ENCODE data around the gene WDR70. TPM values are rescaled to one million over a fixed set of nuclear protein-coding genes. Genes with fewer than 3 reads are reported as not detected.
"Not testable (repeated sequence)": the region's sequence is repeated elsewhere in the genome, so short reads cannot be mapped to it uniquely, and the experiment has no call there.

WDR70 gene
- total RNA-seq, 1 experiment from 2014 or later, result 35.6 TPM

- H3K4me3 ChIP-seq (ENCODE audit: low read length), result no peak overlapping the region
- H4K20me1 ChIP-seq (ENCODE audit: insufficient read depth, low read depth, low read length), result 0 out of 2 replicates have a peak, but pooled peaks cover 6% of the 10 kb centered on the region
- no peaks in the 10 kb centered on the region for H3K79me2 ChIP-seq (ENCODE audit: low read length)
- H3K9me2 ChIP-seq (replicated peaks; ENCODE audit: insufficient read depth, low read length), result no peaks in the 10 kb centered on the region
- no peak for DNase-seq
- H3K4me2 ChIP-seq (ENCODE audit: low read depth, low read length, poor library complexity, severe bottlenecking), result no peak overlapping the region
- no peaks in the 10 kb centered on the region for H3K27me3 ChIP-seq (ENCODE audit: low read length)
- H3K9ac ChIP-seq (ENCODE audit: low read length), result no peak overlapping the region
- H3K27ac ChIP-seq (ENCODE audit: low read length), result no peak overlapping the region
- no peak overlapping the region for H2AFZ ChIP-seq (ENCODE audit: low read length)
- H3K36me3 ChIP-seq (ENCODE audit: insufficient read depth, low read length), result no peaks in the 10 kb centered on the region
- H3K9me3 ChIP-seq (ENCODE audit: low read length), result no peaks in the 10 kb centered on the region
- peaks cover 4% of the 10 kb centered on the region for H3K4me1 ChIP-seq (ENCODE audit: low read length)
Measured at GRCh38 chr5:37663538-37663937, 284.4 kb downstream of the WDR70 start.

GRCh38 chr5:37664551-37664950 is 285.4 kb downstream of the WDR70 start:
- Histone ChIP-seq H3K27ac (ENCODE audit: low read length) (no peak overlapping the region), H3K36me3 (ENCODE audit: insufficient read depth, low read length) (no peaks in the 10 kb centered on the region), H3K9me2 (replicated peaks; ENCODE audit: insufficient read depth, low read length) (no peaks in the 10 kb centered on the region), H3K79me2 (ENCODE audit: low read length) (no peaks in the 10 kb centered on the region), H4K20me1 (ENCODE audit: insufficient read depth, low read depth, low read length) (0 out of 2 replicates have a peak, but pooled peaks cover 6% of the 10 kb centered on the region), H3K9ac (ENCODE audit: low read length) (no peak overlapping the region), H2AFZ (ENCODE audit: low read length) (no peak overlapping the region), H3K4me1 (ENCODE audit: low read length) (peaks cover 4% of the 10 kb centered on the region), H3K27me3 (ENCODE audit: low read length) (no peaks in the 10 kb centered on the region), H3K9me3 (ENCODE audit: low read length) (no peaks in the 10 kb centered on the region), H3K4me3 (ENCODE audit: low read length) (no peak overlapping the region), H3K4me2 (ENCODE audit: low read depth, low read length, poor library complexity, severe bottlenecking) (no peak overlapping the region)
- no peak for DNase-seq

- Histone ChIP-seq H3K4me2 (ENCODE audit: low read depth, low read length, poor library complexity, severe bottlenecking) (no peak overlapping the region), H3K4me1 (ENCODE audit: low read length) (peaks cover 3% of the 10 kb centered on the region)
- no peak for DNase-seq
Measured at GRCh38 chr5:37665272-37665671, 286.2 kb downstream of the WDR70 start.

GRCh38 chr5:37665889-37666288 is 286.8 kb downstream of the WDR70 start:
- Histone ChIP-seq H3K36me3 (ENCODE audit: insufficient read depth, low read length) (no peaks in the 10 kb centered on the region), H3K27me3 (ENCODE audit: low read length) (no peaks in the 10 kb centered on the region), H2AFZ (ENCODE audit: low read length) (no peak overlapping the region), H3K9me2 (replicated peaks; ENCODE audit: insufficient read depth, low read length) (no peaks in the 10 kb centered on the region), H3K9ac (ENCODE audit: low read length) (no peak overlapping the region), H3K4me3 (ENCODE audit: low read length) (no peak overlapping the region), H3K27ac (ENCODE audit: low read length) (no peak overlapping the region), H3K4me1 (ENCODE audit: low read length) (no peaks in the 10 kb centered on the region), H4K20me1 (ENCODE audit: insufficient read depth, low read depth, low read length) (0 out of 2 replicates have a peak, but pooled peaks cover 6% of the 10 kb centered on the region), H3K9me3 (ENCODE audit: low read length) (no peaks in the 10 kb centered on the region), H3K4me2 (ENCODE audit: low read depth, low read length, poor library complexity, severe bottlenecking) (no peak overlapping the region), H3K79me2 (ENCODE audit: low read length) (no peaks in the 10 kb centered on the region)
- DNase-seq, result no peak

More at GRCh38 chr5:37665272-37665671, 286.2 kb downstream of the WDR70 start:
- Histone ChIP-seq H4K20me1 (ENCODE audit: insufficient read depth, low read depth, low read length) (0 out of 2 replicates have a peak, but pooled peaks cover 6% of the 10 kb centered on the region), H3K79me2 (ENCODE audit: low read length) (no peaks in the 10 kb centered on the region), H3K4me3 (ENCODE audit: low read length) (no peak overlapping the region), H3K9me2 (replicated peaks; ENCODE audit: insufficient read depth, low read length) (no peaks in the 10 kb centered on the region), H3K36me3 (ENCODE audit: insufficient read depth, low read length) (no peaks in the 10 kb centered on the region), H3K9ac (ENCODE audit: low read length) (no peak overlapping the region), H2AFZ (ENCODE audit: low read length) (no peak overlapping the region), H3K9me3 (ENCODE audit: low read length) (no peaks in the 10 kb centered on the region), H3K27ac (ENCODE audit: low read length) (no peak overlapping the region), H3K27me3 (ENCODE audit: low read length) (no peaks in the 10 kb centered on the region)

- no peaks in the 10 kb centered on the region for H3K36me3 ChIP-seq (ENCODE audit: insufficient read depth, low read length)
- no peak for DNase-seq
- H3K4me3 ChIP-seq (ENCODE audit: low read length), result no peak overlapping the region
- H2AFZ ChIP-seq (ENCODE audit: low read length), result no peak overlapping the region
- peaks cover 10% of the 10 kb centered on the region for H3K4me1 ChIP-seq (ENCODE audit: low read length)
- H3K27me3 ChIP-seq (ENCODE audit: low read length), result no peaks in the 10 kb centered on the region
- peaks cover 12% of the 10 kb centered on the region; the same call in 1 of the 2 replicates for H4K20me1 ChIP-seq (ENCODE audit: insufficient read depth, low read depth, low read length)
- no peaks in the 10 kb centered on the region for H3K9me3 ChIP-seq (ENCODE audit: low read length)
- H3K9ac ChIP-seq (ENCODE audit: low read length), result no peak overlapping the region
- H3K9me2 ChIP-seq (replicated peaks; ENCODE audit: insufficient read depth, low read length), result no peaks in the 10 kb centered on the region
- no peak overlapping the region for H3K27ac ChIP-seq (ENCODE audit: low read length)
- no peak overlapping the region for H3K4me2 ChIP-seq (ENCODE audit: low read depth, low read length, poor library complexity, severe bottlenecking)
- no peaks in the 10 kb centered on the region for H3K79me2 ChIP-seq (ENCODE audit: low read length)
Measured at GRCh38 chr5:37667430-37667829, 288.3 kb downstream of the WDR70 start.

GRCh38 chr5:37667846-37668245 is 288.7 kb downstream of the WDR70 start:
- Histone ChIP-seq H3K9ac (ENCODE audit: low read length) (no peak overlapping the region), H3K4me2 (ENCODE audit: low read depth, low read length, poor library complexity, severe bottlenecking) (no peak overlapping the region), H3K36me3 (ENCODE audit: insufficient read depth, low read length) (no peaks in the 10 kb centered on the region), H3K27me3 (ENCODE audit: low read length) (no peaks in the 10 kb centered on the region), H4K20me1 (ENCODE audit: insufficient read depth, low read depth, low read length) (peaks cover 12% of the 10 kb centered on the region; the same call in 1 of the 2 replicates), H3K9me2 (replicated peaks; ENCODE audit: insufficient read depth, low read length) (no peaks in the 10 kb centered on the region), H3K4me3 (ENCODE audit: low read length) (no peak overlapping the region), H2AFZ (ENCODE audit: low read length) (no peak overlapping the region), H3K4me1 (ENCODE audit: low read length) (peaks cover 12% of the 10 kb centered on the region), H3K79me2 (ENCODE audit: low read length) (no peaks in the 10 kb centered on the region), H3K27ac (ENCODE audit: low read length) (no peak overlapping the region), H3K9me3 (ENCODE audit: low read length) (no peaks in the 10 kb centered on the region)
- DNase-seq, result no peak

- Histone ChIP-seq H3K79me2 (ENCODE audit: low read length) (no peaks in the 10 kb centered on the region), H3K9me2 (replicated peaks; ENCODE audit: insufficient read depth, low read length) (no peaks in the 10 kb centered on the region), H3K27ac (ENCODE audit: low read length) (no peak overlapping the region), H3K4me2 (ENCODE audit: low read depth, low read length, poor library complexity, severe bottlenecking) (no peak overlapping the region), H4K20me1 (ENCODE audit: insufficient read depth, low read depth, low read length) (peaks cover 12% of the 10 kb centered on the region; the same call in 1 of the 2 replicates), H3K9me3 (ENCODE audit: low read length) (no peaks in the 10 kb centered on the region), H3K9ac (ENCODE audit: low read length) (no peak overlapping the region), H3K4me1 (ENCODE audit: low read length) (peaks cover 12% of the 10 kb centered on the region), H3K4me3 (ENCODE audit: low read length) (no peak overlapping the region), H2AFZ (ENCODE audit: low read length) (no peak overlapping the region), H3K36me3 (ENCODE audit: insufficient read depth, low read length) (no peaks in the 10 kb centered on the region), H3K27me3 (ENCODE audit: low read length) (no peaks in the 10 kb centered on the region)
- no peak for DNase-seq
Measured at GRCh38 chr5:37668524-37669047, 289.5 kb downstream of the WDR70 start.

- H3K36me3 ChIP-seq (ENCODE audit: insufficient read depth, low read length); H4K20me1 ChIP-seq (ENCODE audit: insufficient read depth, low read depth, low read length); H3K27me3 ChIP-seq (ENCODE audit: low read length); H3K27ac ChIP-seq (ENCODE audit: low read length); H3K9me3 ChIP-seq (ENCODE audit: low read length); H3K4me3 ChIP-seq (ENCODE audit: low read length); H3K79me2 ChIP-seq (ENCODE audit: low read length); H3K9me2 ChIP-seq (replicated peaks; ENCODE audit: insufficient read depth, low read length); H3K9ac ChIP-seq (ENCODE audit: low read length); H2AFZ ChIP-seq (ENCODE audit: low read length): not testable (repeated sequence)
- peak; percentile 79 for DNase-seq
- Histone ChIP-seq H3K4me2 (ENCODE audit: low read depth, low read length, poor library complexity, severe bottlenecking) (peak overlapping the region; percentile 38), H3K4me1 (ENCODE audit: low read length) (peaks cover 12% of the 10 kb centered on the region)
Measured at GRCh38 chr5:37672118-37672588, 293.0 kb downstream of the WDR70 start.

All from Karpas-422 (cell line).